A549 (cell line): ENCODE data around the gene PGAP3. TPM values are rescaled to one million over a fixed set of nuclear protein-coding genes. Genes with fewer than 3 reads are reported as not detected.

Experiments
- ATAC-seq, 2 experiments: fragments of 200-7000 bp in 1 of 2; fragments of >200 bp in 1 of 2; cut with Nextera tagmentation in 1 of 2; cut with Tn5 transposase in 1 of 2; 3 replicates each; pipeline versions ENCODE4 v1.8.0 to v1.9.1; 2018 to 2020; ENCODE audit warnings: mild to moderate bottlenecking in 1 of 2, moderate library complexity in 1 of 2
- CTCF ChIA-PET: fragments of 300-600 bp; sonication (Branson Sonifier 250); formaldehyde crosslinking; extraction: SDS; loops from one replicate; lab custom pipeline; 2021; ENCODE audit warnings: antibody characterized with exemption, inconsistent platforms; lab: Yijun Ruan, JAX
- POLR2A ChIA-PET: fragments of 350-600 bp; formaldehyde crosslinking; extraction: SDS; loops from one replicate; lab custom pipeline; 2021; ENCODE audit warnings: antibody characterized with exemption, inconsistent platforms; lab: Yijun Ruan, JAX
- DNase-seq, 2 experiments: peaks; one replicate each; pipeline versions ENCODE4 v3.0.0 to v3.0.0-alpha.2; 2011 to 2016; ENCODE audit warnings: low read depth in 1 of 2, low spot score in 1 of 2
- FAIRE-seq: peaks from 2 replicates; lab custom pipeline; 2011; peaks lifted over from hg19 to GRCh38; lab: Jason Lieb, UNC
- H3K27ac ChIP-seq, 2 experiments: fragments of >200 bp; sonication (Bioruptor Twin); formaldehyde crosslinking; 3 replicates each; pipeline ENCODE4 v1.5.1; 2016 to 2017
- H3K4me1 ChIP-seq: fragments of >200 bp; sonication (Bioruptor Twin); formaldehyde crosslinking; 3 replicates; pipeline ENCODE4 v1.6.1; 2016
- H3K4me2 ChIP-seq: fragments of >200 bp; sonication (Bioruptor Twin); formaldehyde crosslinking; 3 replicates; pipeline ENCODE4 v1.6.1; 2016
- H3K4me3 ChIP-seq: fragments of >200 bp; sonication (Bioruptor Twin); formaldehyde crosslinking; 3 replicates; pipeline ENCODE4 v1.5.1; 2016
- H3K9me3 ChIP-seq: fragments of >200 bp; sonication (Bioruptor Twin); formaldehyde crosslinking; 3 replicates; pipeline ENCODE4 v1.6.1; 2016
- ATOH8 ChIP-seq: fragments of 250-450 bp; sonication (Bioruptor Pico); IDR thresholded peaks from 2 replicates; pipeline ENCODE4 v1.5.0; 2020; ENCODE audit warnings: low read depth, mild to moderate bottlenecking, moderate library complexity
- CBX2 ChIP-seq: fragments of 200-600 bp; sonication (generic); IDR thresholded peaks from 2 replicates; pipeline ENCODE4 v1.6.1; 2016; ENCODE audit warnings: low read depth, mild to moderate bottlenecking, borderline replicate concordance
- CBX8 ChIP-seq: fragments of 200-600 bp; sonication (generic); IDR thresholded peaks from 2 replicates; pipeline ENCODE4 v1.6.1; 2016
- CEBPB ChIP-seq, 2 experiments: fragments of >200 bp in 1 of 2; sonication (Bioruptor Twin) in 1 of 2; formaldehyde crosslinking in 1 of 2; IDR thresholded peaks; 2 replicates each; pipeline ENCODE4 v1.6.1; 2012 to 2016
- CHD2 ChIP-seq: fragments of 150-350 bp; IDR thresholded peaks from 2 replicates; pipeline ENCODE4 v1.6.1; 2014; ENCODE audit warnings: low read length; ENCODE audit not compliant: partially characterized antibody
- CHD4 ChIP-seq: fragments of 200-600 bp; sonication (generic); IDR thresholded peaks from 2 replicates; pipeline ENCODE4 v1.6.1; 2016; ENCODE audit warnings: antibody characterized with exemption, mild to moderate bottlenecking, borderline replicate concordance
- CTCF ChIP-seq: fragments of >200 bp; sonication (Bioruptor Twin); formaldehyde crosslinking; IDR thresholded peaks from 3 replicates; pipeline ENCODE4 v1.5.1; 2016
- E2F6 ChIP-seq: IDR thresholded peaks from 2 replicates; pipeline ENCODE4 v1.6.1; 2012; ENCODE audit warnings: low read depth, borderline replicate concordance
- EHMT2 ChIP-seq: fragments of 200-600 bp; sonication (generic); IDR thresholded peaks from 2 replicates; pipeline ENCODE4 v1.6.1; 2016; ENCODE audit warnings: antibody characterized with exemption, low read depth, mild to moderate bottlenecking, moderate library complexity
- EP300 ChIP-seq, 2 experiments: fragments of >200 bp; sonication (Bioruptor Twin); formaldehyde crosslinking; IDR thresholded peaks; 2 replicates in 1 of 2; 3 replicates in 1 of 2; pipeline ENCODE4 v1.6.1; 2016 to 2017
- FOXS1 ChIP-seq: fragments of 250-450 bp; sonication (Bioruptor Pico); IDR thresholded peaks from 2 replicates; pipeline ENCODE4 v1.5.0; 2020; ENCODE audit warnings: mild to moderate bottlenecking, moderate library complexity
- GATA3 ChIP-seq: IDR thresholded peaks from 2 replicates; pipeline ENCODE4 v1.6.1; 2012; ENCODE audit warnings: borderline replicate concordance
- HOXA7 ChIP-seq: fragments of 250-450 bp; sonication (Bioruptor Pico); IDR thresholded peaks from 2 replicates; pipeline ENCODE4 v1.5.0; 2020; ENCODE audit warnings: mild to moderate bottlenecking, moderate library complexity
- HOXB13 ChIP-seq: fragments of 250-450 bp; sonication (Bioruptor Pico); IDR thresholded peaks from 2 replicates; pipeline ENCODE4 v1.5.0; 2020; ENCODE audit warnings: low read depth, mild to moderate bottlenecking, moderate library complexity
- JUN ChIP-seq, 2 experiments: fragments of >200 bp; sonication (Bioruptor Twin); formaldehyde crosslinking; IDR thresholded peaks; 2 replicates in 1 of 2; 3 replicates in 1 of 2; pipeline ENCODE4 v1.6.1; 2016 to 2017
- KDM1A ChIP-seq: fragments of 200-600 bp; sonication (generic); IDR thresholded peaks from 2 replicates; pipeline ENCODE4 v1.6.1; 2016; ENCODE audit warnings: low read depth, mild to moderate bottlenecking
- KDM5A ChIP-seq: fragments of 200-600 bp; sonication (generic); IDR thresholded peaks from 2 replicates; pipeline ENCODE4 v1.6.1; 2016; ENCODE audit warnings: antibody characterized with exemption, mild to moderate bottlenecking
- MYC ChIP-seq: IDR thresholded peaks from 2 replicates; pipeline ENCODE4 v1.6.1; 2012; ENCODE audit warnings: mild to moderate bottlenecking, inconsistent platforms, low read length, improper control_type of control experiment, borderline replicate concordance
- NFE2L2 ChIP-seq: fragments of 150-350 bp; conservative IDR thresholded peaks from 2 replicates; pipeline ENCODE4 v1.6.1; 2014; ENCODE audit warnings: low read length
- NPAS2 ChIP-seq: fragments of 250-450 bp; sonication (Bioruptor Pico); IDR thresholded peaks from 2 replicates; pipeline ENCODE4 v1.8.0; 2022; ENCODE audit warnings: mild to moderate bottlenecking, moderate library complexity, borderline replicate concordance
- RARB ChIP-seq: fragments of 250-450 bp; sonication (Bioruptor Pico); IDR thresholded peaks from 2 replicates; pipeline ENCODE4 v1.8.0; 2021; ENCODE audit warnings: mild to moderate bottlenecking, moderate library complexity
- RCOR1 ChIP-seq: fragments of 150-350 bp; IDR thresholded peaks from 2 replicates; pipeline ENCODE4 v1.6.1; 2014; ENCODE audit warnings: antibody characterized with exemption, low read length, low read depth
- RFX5 ChIP-seq: fragments of 450-650 bp; IDR thresholded peaks from 2 replicates; pipeline ENCODE4 v1.7.1; 2014; ENCODE audit warnings: antibody characterized with exemption, mild to moderate bottlenecking, moderate library complexity
- RNF2 ChIP-seq: fragments of 200-600 bp; sonication (generic); IDR thresholded peaks from 2 replicates; pipeline ENCODE4 v1.6.1; 2016; ENCODE audit warnings: low read depth, mild to moderate bottlenecking, antibody characterized with exemption, moderate library complexity, borderline replicate concordance
- SREBF2 ChIP-seq: fragments of 450-650 bp; IDR thresholded peaks from 2 replicates; pipeline ENCODE4 v1.6.1; 2014; ENCODE audit warnings: mild to moderate bottlenecking, moderate library complexity
- TFCP2L1 ChIP-seq: fragments of 250-450 bp; sonication (Bioruptor Pico); IDR thresholded peaks from 2 replicates; pipeline ENCODE4 v1.5.0; 2021; ENCODE audit warnings: mild to moderate bottlenecking
- TP53 ChIP-seq: fragments of 250-450 bp; sonication (Bioruptor Pico); IDR thresholded peaks from 2 replicates; pipeline ENCODE4 v1.5.0; 2021; ENCODE audit warnings: mild to moderate bottlenecking, moderate library complexity
- ZNF302 ChIP-seq: fragments of 250-450 bp; sonication (Bioruptor Pico); IDR thresholded peaks from 2 replicates; pipeline ENCODE4 v1.9.0; 2021; ENCODE audit warnings: inconsistent platforms, mild to moderate bottlenecking, moderate library complexity
- ZSCAN20 ChIP-seq: fragments of 250-450 bp; sonication (Bioruptor Pico); IDR thresholded peaks from 2 replicates; pipeline ENCODE4 v1.8.0; 2022; ENCODE audit warnings: mild to moderate bottlenecking, moderate library complexity
- WGBS: methylation state at CpG from one replicate; pipeline ENCODE4 v1.1.6; 2017; ENCODE audit errors: missing lambda C conversion rate; 5-methylcytosine and 5-hydroxymethylcytosine counted together
- polyA plus RNA-seq, 4 experiments: library from polyadenylated mRNA; depleted of rRNA in 3 of 4; stranded (reverse); fragments of >200 nt; fragmentation: RNase III in 1 of 4; extraction: RNeasy Plus Mini Kit Qiagen cat#74134 plus additional on column Dnase treatment in 1 of 4; gene quantifications; 2 replicates in 3 of 4; 3 replicates in 1 of 4; pipeline ENCODE4 v1.2.3, GENCODE V29; 2011 to 2017

PGAP3 gene
- polyA plus RNA-seq, 2 of the 4 experiments (the other 2 are of a cell fraction) = 7.3 to 8.5 TPM

- H3K4me2 ChIP-seq = no peak overlapping the region
- no peak overlapping the region for H3K27ac ChIP-seq
- no peak overlapping the region for H3K4me3 ChIP-seq
- CTCF ChIA-PET = interaction anchor here (0.6 to 3.0 kb wide), 8 partner anchors 8 to 88 kb away, joined by 3 to 12 read pairs (median 4); partner anchors contain the start of genes ERBB2, MIEN1 and TCAP
- no peak for DNase-seq
- no peak for TF ChIP-seq CBX8
- no peak for TF ChIP-seq GATA3
- no peak for TF ChIP-seq ZNF302 (CRISPR knock-in tag)
- TF ChIP-seq ZSCAN20 = no peak
- no peak for TF ChIP-seq CBX2
- TF ChIP-seq EHMT2 = no peak
- no peak for TF ChIP-seq RNF2
- no peak for TF ChIP-seq RFX5
- no peak for TF ChIP-seq EP300 (IDR thresholded peaks at IDR 0.05)
- TF ChIP-seq ATOH8 (CRISPR knock-in tag) = no peak
- no peak for TF ChIP-seq CHD4
- TF ChIP-seq FOXS1 (CRISPR knock-in tag) = no peak
- TF ChIP-seq CTCF = no peak
- TF ChIP-seq TP53 (CRISPR knock-in tag) = no peak
- TF ChIP-seq E2F6 = no peak
- TF ChIP-seq MYC = no peak
- no peak for TF ChIP-seq TFCP2L1 (CRISPR knock-in tag)
- no peak for TF ChIP-seq SREBF2
- ATAC-seq = no peak
- H3K4me1 ChIP-seq = peaks cover 10% of the 10 kb centered on the region
- H3K9me3 ChIP-seq = no peaks in the 10 kb centered on the region
- no peak for FAIRE-seq
- POLR2A ChIA-PET = interaction anchor here (1.1 to 1.5 kb wide), 2 partner anchors 10 to 20 kb away, joined by 3 to 5 read pairs; partner anchors contain the start of genes ERBB2 and MIEN1
- WGBS = 92% methylated on average over 20 of the region's 20 CpGs
Measured at GRCh38 chr17:39709998-39710964, 22.4 kb upstream of the PGAP3 start.

GRCh38 chr17:39709319-39709997 lies 21.6 kb upstream of the PGAP3 start:
- WGBS = 87% methylated on average over 14 of the region's 14 CpGs
- FAIRE-seq = no peak
- no peak for DNase-seq
- H3K4me3 ChIP-seq = no peak overlapping the region
- ATAC-seq = no peak
- H3K4me1 ChIP-seq = peaks cover 19% of the 10 kb centered on the region
- H3K4me2 ChIP-seq = no peak overlapping the region
- no peak overlapping the region for H3K27ac ChIP-seq
- H3K9me3 ChIP-seq = no peaks in the 10 kb centered on the region
- POLR2A ChIA-PET = interaction anchor here (1.7 to 1.9 kb wide), 2 partner anchors 9 to 22 kb away, joined by 5 to 8 read pairs; partner anchors contain the start of genes ERBB2 and PGAP3
- CTCF ChIA-PET = interaction anchor here (0.7 to 50.7 kb wide), 9 partner anchors 9 to 72 kb away, joined by 3 to 1391 read pairs (median 6); partner anchors contain the start of genes ERBB2, MIEN1, PPP1R1B and STARD3
- TF ChIP-seq KDM1A (no peak), HOXA7 (CRISPR knock-in tag) (no peak), RARB (CRISPR knock-in tag) (no peak), E2F6 (no peak), HOXB13 (CRISPR knock-in tag) (no peak), NPAS2 (CRISPR knock-in tag) (no peak), KDM5A (no peak), NFE2L2 (no peak), CTCF (no peak), TFCP2L1 (CRISPR knock-in tag) (no peak), JUN (IDR thresholded peaks at IDR 0.05) (no peak), MYC (no peak), CEBPB (IDR thresholded peaks at IDR 0.05) (no peak), CHD2 (no peak), RCOR1 (no peak), ZNF302 (CRISPR knock-in tag) (no peak)
